ENCODE results near the gene ERBB2. TPM values are rescaled to one million over a fixed set of nuclear protein-coding genes. Genes with fewer than 3 reads are reported as not detected.
A peak's percentile ranks its signal among the peaks of the same experiment; 100 is the strongest.

Gene ERBB2
- total and polyA plus RNA-seq, 2 of the 13 experiments (the other 11 are each of a cell fraction or from before 2014, with no cell fraction given), result 57.7 to 64.1 TPM

- TF ChIP-seq HMG20A (CRISPR knock-in tag; IDR thresholded peaks at IDR 0.05; ENCODE audit: borderline replicate concordance) (no peak), SMAD9 (CRISPR knock-in tag; IDR thresholded peaks at IDR 0.05) (no peak), CC2D1A (CRISPR knock-in tag; IDR thresholded peaks at IDR 0.05) (peak; percentile 84; the same call in 1 of the 2 replicates), ZNF251 (CRISPR knock-in tag; IDR thresholded peaks at IDR 0.05) (no peak), RCOR2 (CRISPR knock-in tag; IDR thresholded peaks at IDR 0.05) (no peak), RXRB (CRISPR knock-in tag; IDR thresholded peaks at IDR 0.05; ENCODE audit: borderline replicate concordance) (no peak), ZSCAN22 (CRISPR knock-in tag; IDR thresholded peaks at IDR 0.05) (no peak; the same call in 1 of the 2 replicates), GTF2F1 (IDR thresholded peaks at IDR 0.05; ENCODE audit: low read length) (no peak), ZKSCAN1 (IDR thresholded peaks at IDR 0.05; ENCODE audit: low read length) (no peak), AKNA (CRISPR knock-in tag; IDR thresholded peaks at IDR 0.05; ENCODE audit: borderline replicate concordance) (no peak), ZNF383 (CRISPR knock-in tag; IDR thresholded peaks at IDR 0.05; ENCODE audit: borderline replicate concordance) (peak; percentile 88), ZFP90 (CRISPR knock-in tag; IDR thresholded peaks at IDR 0.05; ENCODE audit: borderline replicate concordance) (peak; percentile 65; the same call in 1 of the 2 replicates), CREB3 (CRISPR knock-in tag; IDR thresholded peaks at IDR 0.05) (no peak), REL (CRISPR knock-in tag; conservative IDR thresholded peaks at IDR 0.05) (no peak), MXI1 (IDR thresholded peaks at IDR 0.05; ENCODE audit: borderline replicate concordance, low read depth, low read length) (0 out of 3 replicates have a peak, but pooled peaks have one; percentile 17), ZNF629 (CRISPR knock-in tag; conservative IDR thresholded peaks at IDR 0.05) (no peak), SNAPC2 (CRISPR knock-in tag; IDR thresholded peaks at IDR 0.05) (no peak), ZBTB4 (CRISPR knock-in tag; IDR thresholded peaks at IDR 0.05; ENCODE audit: borderline replicate concordance) (peak; percentile 35; the same call in 1 of the 2 replicates), NR2F1 (CRISPR knock-in tag; IDR thresholded peaks at IDR 0.05) (no peak)
- TF ChIP-seq, protein P1, sequence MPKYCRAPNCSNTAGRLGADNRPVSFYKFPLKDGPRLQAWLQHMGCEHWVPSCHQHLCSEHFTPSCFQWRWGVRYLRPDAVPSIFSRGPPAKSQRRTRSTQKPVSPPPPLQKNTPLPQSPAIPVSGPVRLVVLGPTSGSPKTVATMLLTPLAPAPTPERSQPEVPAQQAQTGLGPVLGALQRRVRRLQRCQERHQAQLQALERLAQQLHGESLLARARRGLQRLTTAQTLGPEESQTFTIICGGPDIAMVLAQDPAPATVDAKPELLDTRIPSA (CRISPR knock-in tag; IDR thresholded peaks at IDR 0.05; ENCODE audit: borderline replicate concordance), result no peak
Measured at GRCh38 chr17:39671651-39672521, 28.0 kb upstream of the ERBB2 start (continued).
